Endothelial cell of umbilical vein (primary cell): ENCODE measurements around the gene DLGAP1. TPM values are rescaled to one million over a fixed set of nuclear protein-coding genes. Genes with fewer than 3 reads are reported as not detected.

Experiments
- BruUV-seq: library from RNA; stranded (reverse); fragments of 400-500 nt; replicated peaks from 2 replicates; lab custom pipeline; 2021; lab: Mats Ljungman, UMichigan
- CTCF ChIA-PET: fragments of 300-600, 350-600 bp; sonication (Branson Sonifier 250); formaldehyde crosslinking; loops from one replicate; lab custom pipeline; 2021; ENCODE audit warnings: antibody characterized with exemption, inconsistent platforms; lab: Charles Lee
- POLR2A ChIA-PET: fragments of 300-600, 350-600 bp; sonication (Branson Sonifier 250); formaldehyde crosslinking; loops from one replicate; lab custom pipeline; 2021; ENCODE audit warnings: antibody characterized with exemption, inconsistent platforms; lab: Charles Lee
- DNase-seq: peaks from one replicate; pipeline ENCODE4 v3.0.0-alpha.2; 2011; ENCODE audit warnings: low read depth, low spot score
- FAIRE-seq: peaks from 2 replicates; lab custom pipeline; 2011; peaks lifted over from hg19 to GRCh38; lab: Jason Lieb, UNC
- H2AFZ ChIP-seq: 2 replicates; pipeline ENCODE4 v1.6.0; 2012; ENCODE audit warnings: low read depth, low read length, control low read depth, inconsistent platforms
- H3K27ac ChIP-seq: 2 replicates; pipeline ENCODE4 v1.5.1; 2011; ENCODE audit warnings: low read depth, mild to moderate bottlenecking, control low read depth, low read length, moderate library complexity; ENCODE audit not compliant: insufficient read depth
- H3K27me3 ChIP-seq, 2 experiments: 2 replicates each; pipeline versions ENCODE4 v1.6.0 to v1.6.1; 2011; ENCODE audit warnings: low read length in 2 of 2, mixed read lengths in 1 of 2; ENCODE audit not compliant: control insufficient read depth in 2 of 2, insufficient read depth in 2 of 2
- H3K36me3 ChIP-seq, 2 experiments: 2 replicates in 1 of 2; 3 replicates in 1 of 2; pipeline ENCODE4 v1.5.1; 2011; ENCODE audit warnings: low read length in 2 of 2, mild to moderate bottlenecking in 1 of 2, moderate library complexity in 1 of 2; ENCODE audit not compliant: control insufficient read depth in 2 of 2, insufficient read depth in 2 of 2; ENCODE audit errors: extremely low read depth in 1 of 2
- H3K4me1 ChIP-seq: 3 replicates; pipeline ENCODE4 v1.5.1; 2011; ENCODE audit warnings: mild to moderate bottlenecking, low read length; ENCODE audit not compliant: control insufficient read depth, insufficient read depth; ENCODE audit errors: extremely low read depth
- H3K4me2 ChIP-seq: 2 replicates; pipeline ENCODE4 v1.6.1; 2011; ENCODE audit warnings: low read length, control low read depth, mixed read lengths; ENCODE audit not compliant: insufficient read depth
- H3K4me3 ChIP-seq, 3 experiments: fragments of 200-600 bp in 1 of 3; sonication (generic), shearing (Covaris generic) in 1 of 3; replicated peaks in 1 of 3; 2 replicates each; pipeline ENCODE4 v1.5.1; 2011 to 2016; ENCODE audit warnings: control low read depth in 3 of 3, low read length in 3 of 3, mild to moderate bottlenecking in 2 of 3, inconsistent platforms in 1 of 3, low read depth in 1 of 3, moderate library complexity in 1 of 3; ENCODE audit not compliant: insufficient read depth in 1 of 3
- H3K79me2 ChIP-seq: 2 replicates; pipeline ENCODE4 v1.6.0; 2012; ENCODE audit warnings: low read length, inconsistent platforms; ENCODE audit not compliant: control insufficient read depth, insufficient read depth
- H3K9ac ChIP-seq: replicated peaks from 2 replicates; pipeline ENCODE3; 2011; ENCODE audit warnings: low read length, control low read depth; ENCODE audit not compliant: insufficient read depth; ENCODE audit errors: extremely low read depth
- H3K9me1 ChIP-seq: replicated peaks from 3 replicates; pipeline ENCODE4 v1.6.0; 2011; ENCODE audit warnings: mild to moderate bottlenecking, low read length; ENCODE audit not compliant: control insufficient read depth, insufficient read depth; ENCODE audit errors: extremely low read depth
- H3K9me3 ChIP-seq: replicated peaks from 2 replicates; pipeline ENCODE4 v1.5.1; 2012; ENCODE audit warnings: low read length, inconsistent platforms; ENCODE audit not compliant: control insufficient read depth, insufficient read depth
- H4K20me1 ChIP-seq: replicated peaks from 2 replicates; pipeline ENCODE3; 2011; ENCODE audit warnings: mild to moderate bottlenecking, low read length; ENCODE audit not compliant: control insufficient read depth, insufficient read depth; ENCODE audit errors: extremely low read depth
- CTCF ChIP-seq, 2 donors: IDR thresholded peaks; 1 replicate in 1 of 2; 2 replicates in 1 of 2; pipeline ENCODE4 v1.5.1; 2011; ENCODE audit warnings: low read length in 2 of 2, mild to moderate bottlenecking in 2 of 2, moderate library complexity in 2 of 2, control low read depth in 1 of 2, inconsistent platforms in 1 of 2, low read depth in 1 of 2; ENCODE audit not compliant: insufficient read depth in 1 of 2; ENCODE audit errors: extremely low read depth in 1 of 2
- EZH2 ChIP-seq: IDR thresholded peaks from 2 replicates; pipeline ENCODE4 v1.6.1; 2012; ENCODE audit warnings: borderline replicate concordance, low read depth, mild to moderate bottlenecking, moderate library complexity, low read length, inconsistent platforms; ENCODE audit not compliant: severe bottlenecking
- FOS ChIP-seq: IDR thresholded peaks from 2 replicates; pipeline ENCODE4 v1.6.1; 2011; ENCODE audit warnings: mild to moderate bottlenecking, low read length, moderate library complexity, borderline replicate concordance; ENCODE audit not compliant: insufficient read depth
- GATA2 ChIP-seq: IDR thresholded peaks from 2 replicates; pipeline ENCODE4 v1.7.0; 2011; ENCODE audit warnings: low read depth, mild to moderate bottlenecking, moderate library complexity, mixed read lengths, low read length; ENCODE audit not compliant: insufficient read length, insufficient read depth
- JUN ChIP-seq: IDR thresholded peaks from 2 replicates; pipeline ENCODE4 v1.6.1; 2011; ENCODE audit warnings: borderline replicate concordance, low read depth; ENCODE audit not compliant: insufficient read length, insufficient read depth
- MAX ChIP-seq: IDR thresholded peaks from 2 replicates; pipeline ENCODE4 v1.6.1; 2011; ENCODE audit not compliant: insufficient read depth, insufficient read length
- MYC ChIP-seq: IDR thresholded peaks from one replicate; pipeline ENCODE4 v1.6.1; 2011; ENCODE audit warnings: mild to moderate bottlenecking, low read depth, low read length
- POLR2A ChIP-seq: IDR thresholded peaks from 2 replicates; pipeline ENCODE4 v1.6.1; 2012; ENCODE audit warnings: low read depth, mild to moderate bottlenecking, control low read depth, low read length
- POLR2AphosphoS5 ChIP-seq: IDR thresholded peaks from 2 replicates; pipeline ENCODE4 v1.6.1; 2012; ENCODE audit warnings: low read depth, mild to moderate bottlenecking, control low read depth, low read length, moderate library complexity; ENCODE audit not compliant: insufficient read depth
- dilution Hi-C: fragments of 300-500 bp; cut with MboI; formaldehyde crosslinking; loops from one replicate; pipeline ENCODE4 v1.15.0; 2019; ENCODE audit warnings: low sequenced_read_pairs; ENCODE audit not compliant: extremely low pct_ligation_motif_present
- intact Hi-C: fragments of 100-400 bp; cut with micrococcal nuclease; formaldehyde crosslinking; loops from one replicate; pipeline ENCODE4 v1.10.0; 2022
- polyA plus RNA-seq, 4 experiments: library from polyadenylated mRNA; depleted of rRNA in 3 of 4; stranded (reverse) in 3 of 4; unstranded in 1 of 4; fragments of >200 nt; gene quantifications; 2 replicates each; pipeline versions ENCODE4 v1.2.1 to v1.2.3, GENCODE V29; 2011 to 2012; ENCODE audit warnings: missing spikeins in 1 of 4
- total RNA-seq: library from RNA; stranded (reverse); gene quantifications from 2 replicates; pipeline ENCODE4 v1.2.3, GENCODE V29; 2021

Gene DLGAP1
- total and polyA plus RNA-seq, 2 donors (not counting 3 experiments of a cell fraction or from before 2014, with no cell fraction given): 0.04 TPM; not detected in 1

GRCh38 chr18:3596324-3596636 lies 858.8 kb downstream of the DLGAP1 start:
- no peak for TF ChIP-seq POLR2AphosphoS5
- Histone ChIP-seq H3K27ac (peak overlapping the region; percentile 100), H3K4me2 (peak overlapping the region; percentile 96), H2AFZ (no peak overlapping the region), H3K9me1 (no peaks in the 10 kb centered on the region), H3K36me3 (no peaks in the 10 kb centered on the region), H3K9ac (peak overlapping the region; percentile 100), H3K4me1 (peaks cover 49% of the 10 kb centered on the region), H3K4me3 (peak overlapping the region in 2 of 3 experiments; percentile 15 to 54), H3K79me2 (peaks cover 3% of the 10 kb centered on the region), H3K9me3 (no peaks in the 10 kb centered on the region), H4K20me1 (no peaks in the 10 kb centered on the region), H3K27me3 (no peaks in the 10 kb centered on the region)
- CTCF ChIA-PET: interaction anchor here (0.8 to 5.5 kb wide), 8 partner anchors 9 to 399 kb away, joined by 3 to 154 read pairs (median 28); no protein-coding TSS in a partner anchor
- POLR2A ChIA-PET: interaction anchor here (0.7 to 3.0 kb wide), 8 partner anchors 9 to 348 kb away, joined by 3 to 16 read pairs (median 6); partner anchors contain the start of gene MYL12A
- TSS peak; percentile 17 for BruUV-seq
- intact Hi-C loops (loop anchor here (1.0 to 5.0 kb wide), 4 partner anchors 56 to 334 kb away; partner anchors contain the start of gene MYL12B), dilution Hi-C loops (no loop called here)
- FAIRE-seq: no peak
- DNase-seq: no peak

GRCh38 chr18:3595369-3596273 lies 859.5 kb downstream of the DLGAP1 start:
- H3K79me2 ChIP-seq: peaks cover 3% of the 10 kb centered on the region
- BruUV-seq: no TSS peak
- peak; percentile 98 for DNase-seq

More at GRCh38 chr18:3595369-3596273, 859.5 kb downstream of the DLGAP1 start:
- peak; percentile 85 for TF ChIP-seq JUN
- peak; percentile 51 for TF ChIP-seq POLR2AphosphoS5
- TF ChIP-seq EZH2: no peak
- TF ChIP-seq MAX: no peak
- no peak for TF ChIP-seq CTCF (IDR thresholded peaks at IDR 0.05; ENCODE audit: extremely low read depth in 1 of 2, insufficient read depth in 1 of 2, low read depth in 1 of 2, low read length in 2 of 2)
- peak; percentile 90 for TF ChIP-seq POLR2A
- TF ChIP-seq MYC: no peak
- TF ChIP-seq FOS: peak; percentile 93
- peak; percentile 30 for TF ChIP-seq GATA2
- Histone ChIP-seq H3K36me3 (no peaks in the 10 kb centered on the region), H3K9ac (peak overlapping the region; percentile 100), H3K4me1 (peaks cover 48% of the 10 kb centered on the region), H3K9me3 (no peaks in the 10 kb centered on the region), H3K4me3 (peak overlapping the region in 2 of 3 experiments; percentile 48 to 93), H4K20me1 (no peaks in the 10 kb centered on the region), H3K9me1 (no peaks in the 10 kb centered on the region), H3K27ac (peak overlapping the region; percentile 100), H3K27me3 (no peaks in the 10 kb centered on the region), H3K4me2 (peak overlapping the region; percentile 96), H2AFZ (no peak overlapping the region)
- CTCF ChIA-PET: interaction anchor here (0.6 to 5.5 kb wide), 14 partner anchors 7 to 400 kb away, joined by 3 to 154 read pairs (median 11); no protein-coding TSS in a partner anchor
- intact Hi-C loops (loop anchor here (1.0 to 5.0 kb wide), 9 partner anchors 8 to 333 kb away; partner anchors contain the start of gene MYL12B), dilution Hi-C loops (no loop called here)
- POLR2A ChIA-PET: interaction anchor here (0.7 to 3.0 kb wide), 12 partner anchors 8 to 347 kb away, joined by 3 to 22 read pairs (median 7); partner anchors contain the start of gene MYL12A
- FAIRE-seq: peak; percentile 94
